Retinal pigment epithelial cell (primary cell): Measurements from ENCODE around the gene OBP2A.

Experiments used
- DNase-seq: peaks from one replicate; pipeline ENCODE4 v3.0.0-alpha.2; 2010; ENCODE audit warnings: low read depth
- H3K4me3 ChIP-seq: 2 replicates; pipeline ENCODE4 v1.5.1; 2011; ENCODE audit warnings: mild to moderate bottlenecking, low read length, control low read depth, moderate library complexity
- CTCF ChIP-seq: conservative IDR thresholded peaks from 2 replicates; pipeline ENCODE4 v1.5.1; 2011; ENCODE audit warnings: low read depth, low read length, control low read depth, inconsistent platforms

OBP2A gene

DNA sequence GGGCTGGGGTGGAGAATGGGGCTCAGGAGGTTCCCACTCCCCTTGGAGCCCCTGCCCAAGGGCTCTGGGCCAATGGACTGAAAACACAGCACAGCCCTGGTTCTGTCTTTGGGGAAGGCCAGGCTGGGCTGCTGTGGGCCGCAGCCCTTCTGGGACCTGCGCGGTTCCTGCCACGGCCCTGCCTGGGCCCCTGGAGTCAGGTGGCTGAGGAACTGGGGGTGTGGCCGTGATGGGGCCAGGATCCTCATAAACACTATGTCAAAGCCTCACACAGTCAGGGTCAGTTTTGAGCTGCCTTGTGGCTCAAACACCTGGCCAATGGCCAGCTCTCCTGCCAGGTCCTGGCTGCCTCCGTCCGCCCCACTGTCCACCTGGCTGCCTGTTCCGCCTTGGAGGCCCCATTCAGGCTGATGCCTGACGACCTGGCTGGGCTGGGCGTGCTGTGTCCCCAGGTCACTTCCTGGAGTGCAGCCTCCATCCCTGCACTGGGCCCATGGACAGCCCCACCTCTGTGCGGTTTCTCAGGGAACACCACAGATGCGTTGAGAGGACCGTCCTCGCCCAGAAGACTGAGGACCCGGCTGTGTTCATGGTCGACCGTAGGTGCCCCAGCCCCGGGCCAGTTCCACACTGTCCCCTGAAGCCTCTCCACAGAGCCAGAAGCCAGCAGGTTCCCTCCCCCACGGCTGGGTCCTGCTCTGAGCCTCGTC lies 43.1 kb downstream of the OBP2A start:
- H3K4me3 ChIP-seq: no peak overlapping the region
- TF ChIP-seq CTCF: no peak
- no peak for DNase-seq

GRCh38 chr9:135589596-135590485 lies 43.9 kb downstream of the OBP2A start:
- no peak for DNase-seq
- H3K4me3 ChIP-seq: no peak overlapping the region
- TF ChIP-seq CTCF: no peak

- no peak for TF ChIP-seq CTCF
- no peak for DNase-seq
- H3K4me3 ChIP-seq: no peak overlapping the region
Observed at GRCh38 chr9:135590486-135591079, 44.7 kb downstream of the OBP2A start.

- DNase-seq: no peak
- TF ChIP-seq CTCF: no peak
- H3K4me3 ChIP-seq: no peak overlapping the region
Observed at GRCh38 chr9:135591506-135592330, 45.8 kb downstream of the OBP2A start.

DNA sequence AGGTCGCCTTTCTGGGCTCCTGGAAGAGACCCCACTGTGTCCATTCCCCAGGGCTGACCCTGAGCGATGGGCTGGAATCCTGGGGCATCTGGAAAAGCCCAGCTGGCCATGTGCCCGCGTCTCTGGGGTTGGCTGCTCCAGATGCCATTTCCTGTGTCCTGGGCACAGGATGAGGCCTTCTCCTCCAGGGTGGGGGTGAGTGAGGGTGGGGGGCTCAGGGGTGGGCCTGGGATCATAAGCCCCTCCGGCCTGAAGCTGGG lies 46.3 kb downstream of the OBP2A start:
- TF ChIP-seq CTCF: no peak

DNA sequence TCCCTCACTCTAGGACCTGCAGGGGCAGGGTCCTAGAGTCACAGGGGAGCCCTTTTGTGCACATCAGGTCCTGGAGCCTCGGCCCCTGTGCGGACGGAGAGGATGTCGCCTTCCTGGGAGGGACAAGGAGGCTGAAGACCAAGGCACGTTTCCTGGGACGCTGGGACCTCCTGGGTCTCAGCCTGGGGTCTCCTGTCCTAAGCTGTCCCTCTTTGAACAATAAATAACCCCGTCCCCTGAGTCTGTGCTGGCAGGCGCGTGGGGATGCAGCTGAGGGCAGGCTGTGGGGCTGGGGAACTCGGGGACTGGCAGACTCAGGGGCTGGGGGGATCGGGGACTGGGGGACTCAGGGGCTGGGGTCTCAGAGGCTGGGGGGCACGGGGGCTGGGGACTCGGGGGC lies 46.7 kb downstream of the OBP2A start:
- no peak for DNase-seq
- TF ChIP-seq CTCF: no peak
- H3K4me3 ChIP-seq: no peak overlapping the region

More for the DNA sequence above, 46.3 kb downstream of the OBP2A start:
- H3K4me3 ChIP-seq: no peak overlapping the region
- DNase-seq: no peak
